GM18502 (cell line): ENCODE measurements around the gene CREB3.

ENCODE experiments used
- ATAC-seq: cut with Tn5 transposase; IDR thresholded peaks from one replicate; pipeline ENCODE4 v1.9.1; 2021; ENCODE audit warnings: mild to moderate bottlenecking; ENCODE audit not compliant: unreplicated experiment, poor library complexity

Gene CREB3, protein sequence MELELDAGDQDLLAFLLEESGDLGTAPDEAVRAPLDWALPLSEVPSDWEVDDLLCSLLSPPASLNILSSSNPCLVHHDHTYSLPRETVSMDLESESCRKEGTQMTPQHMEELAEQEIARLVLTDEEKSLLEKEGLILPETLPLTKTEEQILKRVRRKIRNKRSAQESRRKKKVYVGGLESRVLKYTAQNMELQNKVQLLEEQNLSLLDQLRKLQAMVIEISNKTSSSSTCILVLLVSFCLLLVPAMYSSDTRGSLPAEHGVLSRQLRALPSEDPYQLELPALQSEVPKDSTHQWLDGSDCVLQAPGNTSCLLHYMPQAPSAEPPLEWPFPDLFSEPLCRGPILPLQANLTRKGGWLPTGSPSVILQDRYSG

DNA sequence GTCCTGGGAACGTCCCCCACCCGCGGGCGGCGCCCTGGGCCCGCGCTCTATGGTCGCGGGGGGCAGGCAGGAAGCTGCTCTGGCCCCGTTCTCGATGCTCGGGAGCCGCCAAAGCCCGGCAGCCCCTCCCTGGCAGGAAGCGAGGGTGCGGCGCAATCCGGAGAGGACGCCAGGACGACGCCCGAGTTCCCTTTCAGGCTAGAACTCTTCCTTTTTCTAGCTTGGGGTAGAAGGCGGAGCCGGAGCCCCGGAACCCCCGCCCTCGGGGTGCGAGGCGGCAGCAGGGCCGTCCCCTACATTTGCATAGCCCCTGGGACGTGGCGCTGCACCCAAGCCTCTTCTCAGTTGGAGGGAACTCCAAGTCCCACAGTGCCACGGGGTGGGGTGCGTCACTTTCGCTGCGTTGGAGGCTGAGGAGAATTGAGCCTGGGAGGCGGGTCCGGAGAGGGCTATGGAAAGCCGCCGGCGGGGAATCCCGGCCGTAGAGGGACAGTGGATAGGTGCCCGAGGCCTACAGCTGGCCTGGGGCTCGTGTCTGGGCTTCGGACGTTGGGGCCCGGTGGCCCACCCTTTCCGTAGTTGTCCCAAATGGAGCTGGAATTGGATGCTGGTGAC lies at the start of gene CREB3, which contains the start of gene TLN1:
TSS of gene CREB3 (plus strand) at position 482 of the 615 bp plus-strand sequence. CDS start at position 589, 107 bp downstream.
TSS of gene TLN1 (minus strand) at position 11 of the 615 bp plus-strand sequence. CDS start 6,501 bp downstream, outside the sequence.
- ATAC-seq: peak; percentile 80

DNA sequence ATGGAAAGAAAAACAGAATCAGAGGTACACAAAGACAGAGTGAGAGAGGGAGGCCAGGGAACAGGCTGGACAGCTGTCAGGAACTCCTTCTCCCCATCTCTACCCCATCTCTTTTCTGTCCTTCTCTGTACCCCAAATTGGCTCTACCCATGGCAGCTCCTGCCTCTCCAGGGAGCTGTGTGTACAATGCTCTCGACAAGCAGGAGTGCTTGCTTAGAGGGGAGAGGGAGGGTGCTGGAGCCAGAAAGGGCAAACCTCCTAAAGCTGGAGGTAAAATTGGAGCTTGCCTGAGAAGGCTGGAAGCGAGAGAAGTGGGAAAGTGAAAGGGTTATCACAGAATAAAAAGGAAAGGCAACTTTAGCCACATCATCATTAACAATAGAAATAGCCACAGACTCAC lies 49.1 kb upstream of the CREB3 start:
- no peak for ATAC-seq

DNA sequence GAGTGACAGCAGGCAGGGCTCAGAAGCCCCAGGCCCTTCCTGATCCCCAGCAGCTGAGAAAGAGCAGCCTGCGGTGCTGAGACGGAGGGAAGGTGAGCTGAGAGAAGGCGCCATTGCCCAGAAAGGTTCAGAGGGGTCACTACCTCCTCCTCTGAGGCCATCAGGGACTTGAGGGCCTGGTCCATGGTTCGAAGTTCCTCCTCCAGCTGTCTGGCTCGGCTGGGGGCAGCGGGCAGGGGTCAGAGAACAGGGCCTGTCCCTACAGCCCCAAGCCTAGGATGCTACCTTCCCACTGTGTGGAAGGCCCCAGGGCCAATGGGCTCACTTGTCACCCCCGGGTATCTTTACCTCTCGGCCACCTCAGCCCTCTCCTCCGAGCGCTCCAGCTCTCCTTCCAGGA lies 47.5 kb upstream of the CREB3 start:
- no peak for ATAC-seq

DNA sequence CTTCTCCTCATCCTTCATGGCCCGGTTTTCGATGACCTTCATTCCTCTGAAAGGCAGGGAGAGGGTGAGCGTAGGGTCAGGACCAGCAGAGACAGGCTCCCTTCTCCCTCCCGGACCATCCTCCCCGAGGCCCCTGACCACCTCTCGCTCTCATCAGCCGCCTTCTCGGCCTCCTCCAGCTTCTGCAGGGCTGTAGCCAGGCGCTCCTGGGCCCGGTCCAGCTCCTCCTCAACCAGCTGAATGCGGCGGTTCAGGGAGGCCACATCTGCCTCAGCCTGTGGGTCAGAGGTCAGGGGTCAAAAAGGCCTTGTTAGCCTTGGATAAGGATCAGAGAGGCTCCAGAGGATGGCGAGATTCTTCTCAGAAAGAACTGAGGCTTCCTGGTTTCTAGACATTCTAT lies 47.0 kb upstream of the CREB3 start:
- ATAC-seq: no peak

DNA sequence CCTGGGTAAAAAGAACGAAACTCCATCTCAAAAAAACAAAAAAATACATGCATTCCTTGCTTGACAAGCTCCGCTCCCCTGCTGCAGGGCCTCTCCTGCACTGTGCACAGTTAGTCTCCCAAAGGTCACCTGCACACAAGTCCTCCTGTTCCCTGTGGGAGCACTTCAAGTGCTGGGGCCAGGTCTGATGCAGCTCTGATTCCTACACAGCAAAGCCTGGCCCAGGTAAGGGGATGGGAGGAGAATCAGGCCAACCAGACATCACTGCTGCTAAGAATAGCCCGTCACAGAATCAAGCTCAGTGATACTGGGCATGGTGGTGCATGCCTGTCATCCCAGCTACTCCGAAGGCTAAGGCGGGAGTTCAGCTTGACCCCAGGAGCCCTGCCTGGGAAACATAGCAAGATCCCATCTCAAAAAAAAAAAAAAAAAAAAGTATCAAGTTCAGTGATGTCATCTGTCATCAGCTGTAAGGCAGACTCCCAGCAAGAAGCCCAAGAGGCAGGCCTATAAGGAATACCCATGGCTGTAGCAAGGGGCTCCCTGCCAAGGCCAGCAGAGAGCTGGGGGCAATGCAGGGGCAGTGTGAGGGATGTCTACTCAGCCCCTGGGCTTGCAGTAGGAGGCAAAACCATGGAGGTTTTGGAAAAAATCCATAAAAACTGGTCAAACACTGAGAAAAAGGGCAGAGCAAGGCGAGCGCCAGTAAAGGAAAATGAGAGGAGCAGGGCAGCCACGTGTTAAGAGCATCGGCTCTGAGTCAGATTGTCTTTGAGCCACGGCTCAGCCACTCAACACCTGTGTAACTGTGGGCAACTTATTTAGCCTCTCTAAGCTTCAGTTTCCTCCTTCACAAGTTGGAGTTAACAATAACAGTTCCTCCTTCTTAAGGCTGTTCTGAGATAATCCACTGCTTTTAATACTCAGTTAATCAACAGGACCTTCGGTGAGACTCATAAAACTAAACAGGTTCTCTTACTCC lies 46.0 kb upstream of the CREB3 start:
- ATAC-seq: no peak

DNA sequence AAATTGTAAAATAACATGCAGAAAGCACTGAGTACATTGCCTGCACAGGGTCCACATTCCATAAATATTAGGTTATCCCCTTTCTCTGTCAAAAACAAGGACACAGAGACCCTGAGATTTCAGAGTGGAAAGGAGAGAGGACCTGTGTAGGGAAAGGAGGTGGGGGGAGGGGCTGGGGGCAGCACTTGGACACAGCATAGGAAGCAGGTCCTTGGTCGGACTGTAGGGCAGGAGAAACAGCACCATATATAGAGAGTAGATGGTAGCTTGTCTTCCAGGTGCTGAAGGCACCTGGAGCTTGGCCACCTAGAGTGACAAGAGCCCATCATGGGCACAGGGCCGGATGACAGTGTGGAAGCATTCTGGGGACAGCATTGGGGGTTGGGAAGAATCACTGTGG lies 45.2 kb upstream of the CREB3 start:
- ATAC-seq: no peak

DNA sequence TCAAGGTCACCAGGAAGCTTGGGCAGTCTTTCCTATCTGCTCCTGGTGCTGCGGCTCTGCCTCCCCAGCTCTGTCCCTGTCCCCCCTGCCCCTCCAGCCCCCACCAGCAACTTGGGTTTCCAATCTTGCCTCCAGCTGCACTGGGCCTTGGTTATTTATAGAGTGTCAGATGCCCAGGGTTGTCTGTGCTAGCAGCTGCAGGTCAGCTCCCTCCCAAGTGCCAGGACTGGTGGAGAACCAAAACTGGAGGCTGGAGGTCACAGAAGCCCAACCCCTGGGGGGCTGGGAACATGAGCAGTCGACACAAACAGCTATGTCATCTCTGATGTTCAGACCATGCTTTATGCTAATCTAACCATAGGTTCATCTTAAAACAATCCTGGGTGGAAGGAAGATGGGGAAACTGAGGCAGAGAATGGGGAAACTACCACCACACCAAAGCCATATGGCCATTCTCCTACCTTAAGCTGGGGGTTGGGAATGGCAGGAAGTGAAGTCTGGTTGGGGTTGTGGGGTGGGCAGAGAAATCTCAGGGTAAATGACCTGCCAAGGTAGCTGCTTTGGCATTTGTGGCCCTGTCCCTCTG lies 44.4 kb upstream of the CREB3 start:
- ATAC-seq: no peak

DNA sequence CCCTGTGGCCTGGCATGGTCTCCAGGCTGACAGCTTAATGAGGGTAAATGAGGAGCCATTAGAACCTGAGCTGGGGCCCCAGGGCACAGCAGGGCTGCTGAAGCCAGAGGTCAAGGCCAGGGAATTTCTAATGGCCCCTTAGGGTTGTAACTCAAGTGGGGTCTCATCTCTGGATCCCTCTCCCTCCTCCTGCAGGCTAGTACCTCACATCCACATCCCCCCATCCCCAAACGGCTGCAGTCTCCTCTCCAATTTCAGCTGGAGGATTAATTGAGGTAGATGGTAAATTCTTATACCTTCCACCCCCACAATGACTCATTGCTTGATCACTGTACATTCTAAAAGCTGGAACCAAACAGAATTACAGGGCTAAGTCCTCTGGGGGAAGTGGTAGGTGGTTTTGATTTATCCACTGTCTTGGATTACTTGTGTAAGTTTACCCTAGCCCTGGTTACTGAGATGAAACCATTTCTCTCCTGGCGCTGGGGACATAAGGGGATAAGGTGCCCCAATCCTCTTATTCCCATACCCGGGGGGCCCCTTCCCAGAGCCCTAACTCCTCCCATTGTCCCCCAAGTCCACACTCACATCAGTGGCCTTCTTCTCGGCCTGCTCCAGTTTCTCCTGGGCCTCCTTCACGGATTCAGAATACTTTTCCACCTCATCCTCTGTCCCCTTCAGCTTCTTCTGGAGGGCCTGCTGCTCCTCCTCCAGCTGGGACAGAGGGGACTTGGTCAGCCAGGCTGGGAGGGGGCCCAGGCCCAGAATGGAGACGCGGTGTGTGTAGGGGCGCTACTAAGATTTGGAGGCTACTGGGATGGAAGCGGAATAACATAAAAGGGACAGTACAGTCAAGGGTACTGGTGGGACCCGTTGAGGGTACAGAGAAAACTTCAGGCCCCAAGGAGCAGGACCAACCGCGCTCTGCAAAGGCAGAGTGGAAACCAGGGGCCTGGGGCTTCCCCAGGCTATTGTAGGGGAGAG lies 43.6 kb upstream of the CREB3 start:
- ATAC-seq: no peak

DNA sequence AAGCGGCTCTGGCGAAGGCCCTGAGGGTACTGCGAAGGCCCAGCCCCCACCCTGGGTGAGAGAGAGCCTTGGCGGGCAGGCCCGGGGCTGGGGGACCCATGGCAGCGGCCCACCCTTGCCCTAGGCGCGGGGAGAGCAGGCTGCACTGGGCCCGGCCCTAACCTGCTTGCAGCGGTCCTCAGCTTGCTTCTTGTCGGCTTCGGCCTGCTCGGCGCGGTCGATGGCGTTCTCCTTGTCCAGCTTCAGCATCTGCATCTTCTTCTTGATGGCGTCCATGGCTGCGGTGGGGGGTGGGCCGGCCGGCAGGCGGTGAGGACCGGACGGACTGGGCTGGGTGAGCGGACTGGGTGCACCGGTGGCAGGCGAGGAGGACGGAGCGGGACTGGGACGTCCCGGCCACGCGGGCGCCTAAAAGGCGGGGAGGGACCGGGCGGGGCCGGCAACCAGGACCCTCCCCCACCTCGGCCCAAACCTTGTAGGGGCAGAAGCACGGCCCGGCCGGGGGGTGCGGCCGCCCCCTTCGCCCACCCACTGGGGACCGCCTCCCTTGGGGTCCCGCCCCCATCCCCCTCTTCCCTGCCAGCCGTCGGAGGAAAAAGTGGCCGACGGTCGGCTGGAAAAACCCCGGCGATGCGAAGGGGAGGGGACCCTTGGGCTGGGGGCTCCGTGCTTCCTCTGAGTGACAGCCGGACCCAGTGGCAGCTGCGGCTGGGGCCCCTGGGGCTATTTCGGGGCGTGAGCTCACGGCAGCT lies 42.7 kb upstream of the CREB3 start, which contains the start of gene TPM2:
TSS of gene TPM2 (minus strand) at position 384 of the 752 bp plus-strand sequence. CDS start at position 276, 108 bp downstream.
- no peak for ATAC-seq

DNA sequence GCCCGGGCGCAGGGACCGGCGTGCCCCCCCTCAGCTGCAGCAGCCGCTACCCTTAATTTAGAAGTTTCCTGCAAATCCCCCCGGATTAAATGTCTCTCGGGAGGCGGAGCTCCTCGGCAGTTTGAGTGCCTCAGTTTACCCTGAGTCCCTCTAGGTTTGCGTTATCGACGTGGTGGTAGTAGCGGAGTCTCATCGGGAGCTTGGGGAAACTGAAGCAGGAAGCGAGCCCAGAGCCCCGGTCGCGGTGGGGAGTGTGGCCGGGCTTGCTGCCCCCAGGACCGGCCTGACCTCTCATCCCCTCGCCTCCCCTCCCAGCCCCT lies 42.2 kb upstream of the CREB3 start:
- no peak for ATAC-seq

DNA sequence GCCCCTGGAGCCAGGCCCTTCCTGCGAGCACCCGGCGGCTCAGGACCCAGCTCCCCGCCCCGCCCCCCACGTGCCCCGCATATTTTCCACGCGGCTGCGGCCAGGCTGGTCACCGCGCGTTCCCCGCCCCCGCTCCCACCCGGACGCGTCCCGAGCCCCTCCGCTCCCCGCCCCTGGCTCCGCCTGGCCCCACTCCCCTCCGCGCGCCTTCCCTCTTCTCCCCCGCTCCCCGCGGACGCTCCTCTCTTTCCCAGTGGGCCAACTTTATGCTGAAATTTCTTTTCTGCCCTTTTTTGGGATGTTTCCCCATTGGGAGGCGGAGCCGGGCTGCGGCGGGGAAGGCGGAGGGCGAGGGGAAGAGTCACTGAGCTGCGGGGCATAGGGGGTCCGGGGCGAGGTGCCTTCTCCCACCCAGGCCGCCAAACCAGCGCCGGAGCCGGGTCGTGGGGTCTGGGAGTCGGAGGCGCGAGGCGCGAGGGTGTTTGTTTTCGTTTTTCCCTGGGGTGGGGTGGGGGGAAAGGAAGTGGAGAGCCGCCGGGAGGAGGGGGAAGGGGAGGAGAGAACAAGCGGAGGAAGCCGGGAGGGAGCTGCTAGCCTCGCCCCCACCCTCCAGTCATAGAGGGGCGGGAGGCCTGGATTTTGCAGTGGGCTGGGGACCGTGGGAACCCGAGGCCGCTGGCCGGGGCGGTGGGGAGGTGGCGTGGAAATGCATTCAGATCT lies 41.7 kb upstream of the CREB3 start:
- no peak for ATAC-seq

DNA sequence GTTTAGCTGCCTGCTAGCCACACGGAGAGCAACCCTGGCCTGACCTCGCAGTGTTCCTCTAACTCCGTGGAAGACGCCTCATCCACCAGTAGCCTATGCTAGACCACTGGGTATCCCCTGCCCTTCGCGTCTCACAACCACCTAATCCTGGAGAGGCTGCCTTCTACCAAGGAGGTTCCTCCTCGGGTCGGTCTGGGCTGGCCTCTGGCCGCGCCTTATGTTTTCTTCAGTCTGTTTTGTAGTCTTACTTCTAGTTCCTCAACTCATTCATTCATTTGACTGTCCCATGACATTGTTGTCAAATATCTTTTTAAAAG lies 41.2 kb upstream of the CREB3 start:
- ATAC-seq: no peak

DNA sequence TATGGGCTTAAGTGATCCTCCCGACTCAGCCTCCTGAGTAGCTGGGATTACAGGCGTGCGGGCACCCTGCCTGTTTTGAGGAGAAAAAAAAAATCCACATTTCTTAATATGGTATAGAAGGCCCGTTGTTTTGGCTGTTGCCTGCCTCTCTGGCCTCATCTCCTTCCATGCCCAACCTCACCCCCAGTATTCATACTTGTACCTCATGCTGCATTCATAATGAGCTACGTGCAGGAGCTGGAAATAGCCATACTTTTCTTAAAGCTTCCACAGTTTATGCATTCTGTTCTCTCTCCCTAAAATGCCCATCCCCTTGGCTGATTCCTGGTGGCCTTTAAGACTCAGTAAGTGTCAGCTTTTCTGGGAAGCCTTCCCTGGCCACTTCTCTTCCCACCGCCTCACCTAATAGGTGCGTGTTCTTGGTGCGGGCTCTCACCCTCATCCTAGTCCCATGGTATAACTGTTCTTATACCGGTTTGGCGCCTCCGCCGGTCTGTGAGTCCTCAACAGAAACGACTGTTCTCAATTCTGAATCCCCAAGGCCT lies 40.6 kb upstream of the CREB3 start:
- ATAC-seq: no peak

DNA sequence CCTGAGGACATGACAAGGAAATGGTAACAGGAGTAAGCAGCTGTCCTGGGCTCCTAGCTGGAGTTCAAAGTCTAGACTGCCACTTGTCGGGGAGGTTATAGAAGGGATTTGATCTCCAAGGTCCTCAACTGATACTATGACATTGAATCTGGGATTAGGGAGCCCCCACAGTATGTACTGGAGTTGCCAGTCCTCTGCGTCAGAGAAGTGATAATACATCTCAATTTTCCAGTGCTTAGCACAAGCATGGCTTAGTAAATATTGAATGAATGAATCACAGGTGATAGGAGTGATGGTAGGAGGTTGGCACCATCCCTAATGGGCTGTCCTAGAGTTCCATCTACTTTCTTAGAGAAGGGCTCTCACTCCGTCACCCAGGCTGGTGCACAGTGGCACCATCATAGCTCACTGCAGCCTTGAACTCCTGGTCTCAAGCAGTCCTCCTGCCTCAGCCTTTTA lies 36.5 kb upstream of the CREB3 start:
- no peak for ATAC-seq

DNA sequence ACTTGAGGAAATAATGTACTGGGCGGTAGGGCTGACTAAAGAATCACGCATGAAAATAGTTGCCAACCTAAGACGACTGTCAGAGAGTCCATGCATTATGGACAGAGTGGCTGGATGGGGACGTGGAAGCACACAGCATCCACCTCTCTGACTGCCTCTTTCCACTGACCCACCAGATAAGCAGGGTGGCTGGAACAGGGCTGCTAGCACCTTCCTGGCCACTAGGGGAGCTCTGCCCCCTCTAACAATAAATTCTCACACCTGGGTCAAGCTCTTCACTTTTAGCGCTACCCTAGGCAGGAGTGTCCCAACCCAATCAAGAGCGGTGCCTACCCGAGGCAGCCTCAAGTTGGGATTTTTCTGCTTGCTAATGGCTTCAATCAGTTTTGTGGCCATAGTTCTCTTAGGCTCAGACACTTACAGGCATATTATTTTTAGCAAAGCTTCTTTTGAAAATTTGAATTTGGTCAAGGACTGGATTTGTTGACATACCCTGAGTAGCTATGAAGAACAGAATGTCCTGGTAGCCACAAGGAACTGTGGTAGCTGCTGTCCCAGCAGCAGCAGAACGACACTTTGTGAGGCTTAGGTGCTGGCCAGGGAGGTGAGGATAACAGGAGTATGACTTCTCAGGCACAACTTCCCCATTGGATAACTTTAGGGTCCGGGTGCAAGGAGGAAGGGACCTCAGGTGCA lies 35.8 kb upstream of the CREB3 start:
- ATAC-seq: no peak

DNA sequence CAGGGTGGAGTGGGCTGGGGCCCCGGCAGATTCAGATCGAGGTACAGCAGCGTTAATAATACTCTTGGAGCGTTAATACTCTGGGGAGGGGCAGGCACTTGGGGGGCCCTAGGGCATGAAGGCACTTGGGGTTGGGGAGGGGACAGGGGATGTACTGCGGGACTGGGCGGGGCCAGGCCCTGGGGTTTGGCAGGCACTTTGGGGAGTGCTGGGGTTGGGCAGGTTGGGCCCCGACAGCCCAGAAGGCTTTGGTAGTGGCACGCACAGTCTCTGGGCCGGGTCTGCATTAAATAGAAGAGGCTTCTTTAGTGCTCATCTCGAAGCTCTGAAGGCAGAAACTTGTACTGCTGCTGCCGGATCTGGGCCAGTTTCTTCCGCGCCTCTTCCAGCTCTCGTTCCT lies 35.0 kb upstream of the CREB3 start:
- ATAC-seq: no peak

DNA sequence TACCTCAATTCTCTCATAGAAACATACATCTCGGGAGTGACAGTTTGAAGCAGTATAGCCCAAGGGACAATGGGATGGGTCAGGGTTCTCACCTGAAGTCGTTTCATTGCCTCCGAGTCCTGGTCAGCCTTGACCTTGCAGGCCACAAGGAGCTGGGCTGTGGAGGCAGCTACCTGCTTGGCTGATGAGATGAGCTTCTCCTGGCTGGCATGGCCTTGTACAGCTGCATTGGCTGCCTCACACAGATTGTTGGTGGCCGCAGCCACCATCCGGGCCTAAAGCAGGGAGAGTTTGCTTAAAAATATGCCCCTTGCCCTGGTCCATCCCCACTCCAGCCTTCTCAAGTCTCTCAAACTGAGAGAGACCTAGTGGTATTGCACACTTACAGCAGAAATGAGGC lies 34.2 kb upstream of the CREB3 start:
- ATAC-seq: no peak
